Omental fat pad (tissue), 4 donors: ENCODE results near the gene TANGO2. TPM values are rescaled to one million over a fixed set of nuclear protein-coding genes. Genes with fewer than 3 reads are reported as not detected.
A peak's percentile ranks its signal among the peaks of the same experiment; 100 is the strongest.

Experiments
- ATAC-seq: fragments of 150-250 bp; one replicate; pipeline ENCODE4 v1.9.1; 2016; ENCODE audit warnings: mild to moderate bottlenecking, moderate library complexity; ENCODE audit not compliant: low FRiP score
- DNase-seq: peaks from one replicate; pipeline ENCODE4 v3.0.0-alpha.2; 2019; ENCODE audit warnings: low spot score
- total RNA-seq, 4 donors: library from RNA; depleted of rRNA; stranded (reverse); fragments of >200 nt; gene quantifications; one replicate each; pipeline ENCODE4 v1.1.0, GENCODE V29; 2016
- TF ChIP-seq, protein P1 (sequence below), 3 donors: fragments of 450-650 bp; IDR thresholded peaks; one replicate each; pipeline ENCODE4 v1.5.1; 2016 to 2017; ENCODE audit warnings: antibody characterized with exemption in 3 of 3, mild to moderate bottlenecking in 3 of 3, moderate library complexity in 2 of 3

TANGO2 gene
- total RNA-seq, 4 donors from 2014 or later: 35.3 to 48.4 (median 37.9) TPM

DNA sequence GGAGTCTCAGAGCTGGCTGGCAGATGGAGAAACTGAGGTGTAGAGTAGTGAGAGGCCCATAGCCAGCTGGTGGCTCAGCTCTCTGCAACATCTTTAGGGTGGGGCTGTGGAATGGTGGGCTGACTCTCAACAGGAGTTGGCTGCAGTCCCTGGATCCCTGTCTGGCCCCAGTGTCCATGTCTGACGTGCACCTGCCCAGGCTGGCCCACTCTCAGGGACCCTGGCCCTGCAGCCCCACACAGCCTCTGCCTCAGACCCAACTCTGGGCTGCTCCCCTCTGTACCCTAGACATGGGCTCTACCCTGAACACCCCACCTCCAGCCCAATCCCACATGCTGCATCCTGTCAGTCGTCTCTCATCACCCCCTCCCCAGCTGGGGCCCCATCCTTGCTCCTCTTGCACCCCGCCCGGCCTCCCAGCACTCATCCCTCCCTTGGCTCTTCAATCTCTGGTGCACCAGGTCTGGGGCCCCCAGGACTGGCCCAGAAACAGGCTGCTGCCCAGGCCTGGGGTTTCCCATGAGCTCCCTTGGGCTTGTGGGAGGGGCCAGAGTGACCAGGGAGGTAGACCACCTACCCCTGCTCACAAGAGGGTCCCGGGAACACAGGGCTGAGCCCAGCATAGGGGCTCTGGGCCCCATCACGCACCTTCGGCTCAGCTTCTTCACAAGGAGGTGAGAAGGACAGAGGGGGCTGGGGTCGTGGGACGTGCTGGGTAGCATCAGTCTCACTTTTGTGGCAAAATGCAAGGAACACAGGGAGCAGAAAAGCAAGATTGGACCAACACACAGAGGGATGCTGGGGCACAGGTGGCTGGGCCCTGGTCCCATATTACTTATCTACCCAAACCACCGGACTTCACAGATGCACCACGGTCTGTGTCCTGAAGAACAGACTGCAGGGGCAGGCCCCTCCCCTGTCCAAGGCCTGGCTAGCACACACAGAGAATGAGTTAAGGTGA is 35.8 kb upstream of the TANGO2 start:
- TF ChIP-seq, protein P1, sequence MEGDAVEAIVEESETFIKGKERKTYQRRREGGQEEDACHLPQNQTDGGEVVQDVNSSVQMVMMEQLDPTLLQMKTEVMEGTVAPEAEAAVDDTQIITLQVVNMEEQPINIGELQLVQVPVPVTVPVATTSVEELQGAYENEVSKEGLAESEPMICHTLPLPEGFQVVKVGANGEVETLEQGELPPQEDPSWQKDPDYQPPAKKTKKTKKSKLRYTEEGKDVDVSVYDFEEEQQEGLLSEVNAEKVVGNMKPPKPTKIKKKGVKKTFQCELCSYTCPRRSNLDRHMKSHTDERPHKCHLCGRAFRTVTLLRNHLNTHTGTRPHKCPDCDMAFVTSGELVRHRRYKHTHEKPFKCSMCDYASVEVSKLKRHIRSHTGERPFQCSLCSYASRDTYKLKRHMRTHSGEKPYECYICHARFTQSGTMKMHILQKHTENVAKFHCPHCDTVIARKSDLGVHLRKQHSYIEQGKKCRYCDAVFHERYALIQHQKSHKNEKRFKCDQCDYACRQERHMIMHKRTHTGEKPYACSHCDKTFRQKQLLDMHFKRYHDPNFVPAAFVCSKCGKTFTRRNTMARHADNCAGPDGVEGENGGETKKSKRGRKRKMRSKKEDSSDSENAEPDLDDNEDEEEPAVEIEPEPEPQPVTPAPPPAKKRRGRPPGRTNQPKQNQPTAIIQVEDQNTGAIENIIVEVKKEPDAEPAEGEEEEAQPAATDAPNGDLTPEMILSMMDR (IDR thresholded peaks at IDR 0.05): no peak
- ATAC-seq: no peak
- DNase-seq: no peak

DNA sequence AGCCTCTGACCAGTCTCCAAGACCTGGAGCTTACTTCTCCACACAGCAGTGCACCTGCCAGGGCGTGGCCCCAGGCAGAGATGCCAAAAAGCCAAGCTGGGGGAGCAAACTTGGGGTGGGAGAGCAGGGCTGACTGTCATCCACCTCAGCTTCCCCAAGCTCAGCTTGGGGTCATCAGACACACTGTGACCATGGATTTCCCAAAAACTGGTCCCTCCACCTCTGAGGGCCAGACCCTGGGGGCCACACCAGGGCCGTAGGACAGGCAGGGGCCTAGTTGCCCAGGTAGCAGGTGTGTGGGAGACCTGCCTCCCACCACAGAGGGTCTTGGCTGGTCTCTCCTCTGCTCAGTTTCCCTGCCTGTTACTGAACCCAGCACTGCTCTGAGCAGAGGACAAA is 34.9 kb upstream of the TANGO2 start:
- TF ChIP-seq, protein P1 (IDR thresholded peaks at IDR 0.05): no peak
- ATAC-seq: no peak
- no peak for DNase-seq

DNA sequence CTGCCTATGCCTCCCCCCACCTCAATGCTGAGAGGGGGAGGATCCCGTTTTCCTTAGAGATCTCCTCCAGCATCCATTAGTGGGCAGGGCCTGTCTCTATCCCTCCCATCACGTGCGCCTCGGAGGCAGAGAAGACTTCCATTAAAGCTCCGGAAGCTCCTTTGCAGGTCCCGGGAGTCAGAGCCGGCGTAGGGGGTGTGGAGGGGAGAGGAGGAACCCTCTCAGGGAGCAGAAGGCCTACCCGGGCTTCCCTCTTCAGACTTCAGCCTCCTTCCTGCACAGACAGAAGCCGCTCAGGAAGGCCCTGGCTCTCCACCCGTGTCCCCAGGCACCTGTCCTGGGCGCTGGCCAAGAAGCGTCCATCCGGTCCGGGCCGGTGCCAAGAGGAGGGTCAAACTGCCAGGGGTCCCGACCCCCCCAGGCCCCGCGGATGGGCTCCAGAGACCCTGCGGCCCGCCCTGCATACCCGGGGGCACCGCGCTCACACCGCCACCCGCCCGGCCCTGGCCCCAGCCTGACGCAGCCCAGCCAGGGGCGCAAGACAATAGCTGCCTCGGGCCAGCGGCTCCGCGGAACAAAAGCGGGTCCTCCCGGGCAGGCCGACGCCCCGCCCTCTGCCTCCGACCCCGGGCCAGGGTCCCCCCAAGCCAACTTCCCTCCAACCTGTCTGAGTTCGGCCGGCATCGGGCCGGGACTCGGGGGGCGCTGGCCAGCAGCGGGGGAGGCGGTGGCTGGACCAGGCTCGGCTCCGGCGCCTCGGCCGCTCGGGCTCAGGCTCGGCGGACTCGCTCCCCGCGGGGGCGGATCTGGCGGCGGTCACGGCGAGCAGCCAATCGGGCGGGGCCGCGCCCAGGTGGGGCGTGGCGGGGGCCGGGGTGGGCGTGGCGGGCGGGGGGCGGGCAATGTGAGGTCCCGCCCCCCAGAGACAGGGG is 34.2 kb upstream of the TANGO2 start:
- TF ChIP-seq, protein P1 (IDR thresholded peaks at IDR 0.05): no peak
- DNase-seq (no peak), ATAC-seq (peak; percentile 80)

DNA sequence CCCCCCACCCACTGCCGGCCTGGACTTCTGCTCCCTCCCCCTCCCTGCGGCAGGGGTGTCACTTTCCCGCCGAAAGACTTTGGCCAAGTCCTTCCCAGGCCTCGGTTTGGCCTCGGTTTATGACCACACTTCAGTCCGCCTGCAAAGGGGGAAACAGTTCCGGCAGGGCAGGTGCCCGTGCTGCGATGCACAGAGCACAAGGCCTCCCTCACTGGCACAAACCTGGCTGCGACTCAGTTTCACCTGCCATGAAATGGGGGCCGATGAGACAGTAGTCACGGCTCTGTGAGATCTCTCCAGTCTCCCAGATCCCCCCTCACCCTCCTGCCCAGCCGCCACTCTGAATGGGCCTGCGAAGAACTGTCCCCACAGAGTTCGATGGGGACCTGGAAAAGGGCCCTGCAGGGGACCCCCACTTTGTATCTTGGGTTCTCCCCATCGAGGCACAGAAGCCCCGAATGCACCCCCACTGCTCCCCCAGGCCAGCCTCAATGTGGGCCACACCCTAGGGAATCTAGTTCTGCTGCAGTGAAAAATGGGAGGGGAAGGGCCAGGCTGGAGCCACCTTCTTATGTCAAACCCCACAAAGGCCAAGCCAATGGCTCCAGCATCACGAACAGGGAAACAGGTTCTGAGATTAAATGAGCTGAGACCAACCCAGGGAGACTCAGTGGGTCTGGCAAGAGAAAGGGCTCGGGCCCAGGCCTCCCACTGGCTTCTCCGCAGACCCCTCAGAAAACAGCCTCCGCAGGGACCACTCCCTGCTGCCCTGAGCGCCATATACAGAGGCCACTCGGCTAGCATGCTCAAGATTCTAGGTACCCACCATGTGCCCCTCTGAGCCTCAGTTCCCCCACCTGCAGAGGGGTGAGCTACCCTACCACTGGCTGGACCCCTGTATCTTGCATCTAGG is 33.3 kb upstream of the TANGO2 start:
- ATAC-seq (no peak), DNase-seq (no peak)
- TF ChIP-seq, protein P1 (IDR thresholded peaks at IDR 0.05): no peak

DNA sequence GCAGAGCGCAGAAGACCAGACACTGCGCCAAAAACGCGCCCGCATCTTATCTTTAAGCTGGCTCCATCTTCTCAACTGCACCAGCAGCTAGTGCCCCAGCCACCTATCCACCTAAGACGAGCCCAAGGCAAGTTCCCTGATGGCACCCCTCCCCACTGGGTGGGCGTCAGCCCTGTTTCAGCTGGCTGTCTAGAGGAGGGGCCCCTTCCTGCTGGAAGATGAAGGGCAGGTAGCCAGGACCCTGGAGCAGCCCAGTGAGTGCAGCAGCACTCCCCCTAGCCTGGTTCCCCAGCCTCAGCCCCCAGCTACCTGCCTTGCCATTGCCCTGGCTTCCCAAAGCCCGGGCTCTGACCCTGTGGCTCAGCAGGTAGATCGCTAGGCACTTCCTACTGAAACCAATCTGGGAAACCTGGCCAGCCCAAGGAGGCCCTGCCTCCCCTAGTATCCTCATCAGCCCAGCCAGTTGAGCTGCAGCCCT is 32.5 kb upstream of the TANGO2 start:
- DNase-seq: no peak
- no peak for ATAC-seq
- TF ChIP-seq, protein P1 (IDR thresholded peaks at IDR 0.05): no peak
